A673 (cell line): ENCODE data around the gene SLC27A1. TPM values are rescaled to one million over a fixed set of nuclear protein-coding genes. Genes with fewer than 3 reads are reported as not detected.
"Not testable (repeated sequence)": the region's sequence is repeated elsewhere in the genome, so short reads cannot be mapped to it uniquely, and the experiment has no call there.

Source experiments
- BruUV-seq: library from RNA; stranded (reverse); fragments of 400-500 nt; replicated peaks from 2 replicates; lab custom pipeline; 2021; lab: Mats Ljungman, UMichigan
- CTCF ChIA-PET: fragments of 300-600 bp; sonication (Branson Sonifier 250); formaldehyde crosslinking; loops from one replicate; lab custom pipeline; 2022; ENCODE audit warnings: antibody characterized with exemption; lab: Charles Lee
- POLR2A ChIA-PET: fragments of 300-600 bp; sonication (Branson Sonifier 250); formaldehyde crosslinking; loops from one replicate; lab custom pipeline; 2022; ENCODE audit warnings: antibody characterized with exemption; ENCODE audit not compliant: low non-redundant PET; lab: Charles Lee
- DNase-seq: peaks from one replicate; pipeline ENCODE4 v3.0.0-alpha.2; 2015; ENCODE audit warnings: low spot score
- H3K27ac ChIP-seq: fragments of 200-600 bp; sonication (generic); 2 replicates; pipeline ENCODE4 v1.5.1; 2016; ENCODE audit warnings: mixed run types, low read depth, mild to moderate bottlenecking, mixed read lengths, antibody characterized with exemption, low read length; ENCODE audit not compliant: poor library complexity, severe bottlenecking
- H3K27me3 ChIP-seq: fragments of 200-600 bp; sonication (generic); replicated peaks from 2 replicates; pipeline ENCODE4 v1.6.1; 2017; ENCODE audit warnings: mixed run types, low read depth, mild to moderate bottlenecking, mixed read lengths, antibody characterized with exemption, low read length; ENCODE audit not compliant: insufficient read depth, poor library complexity
- H3K36me3 ChIP-seq: fragments of 200-600 bp; sonication (generic); 2 replicates; pipeline ENCODE4 v1.6.1; 2016; ENCODE audit warnings: mixed run types, mild to moderate bottlenecking, mixed read lengths, antibody characterized with exemption, low read length; ENCODE audit not compliant: insufficient read depth, poor library complexity, severe bottlenecking
- H3K4me1 ChIP-seq: fragments of 200-600 bp; sonication (generic); 2 replicates; pipeline ENCODE4 v1.6.1; 2017; ENCODE audit warnings: mixed run types, mild to moderate bottlenecking, mixed read lengths, antibody characterized with exemption, low read length; ENCODE audit not compliant: insufficient read depth, poor library complexity, severe bottlenecking
- H3K4me3 ChIP-seq: fragments of 200-600 bp; sonication (generic); 2 replicates; pipeline ENCODE4 v1.5.1; 2016; ENCODE audit warnings: low read depth, mixed run types, mild to moderate bottlenecking, mixed read lengths, low read length; ENCODE audit not compliant: poor library complexity, severe bottlenecking
- H3K9me3 ChIP-seq: fragments of 200-600 bp; sonication (generic); 2 replicates; pipeline ENCODE4 v1.6.1; 2016; ENCODE audit warnings: mixed run types, low read depth, mild to moderate bottlenecking, mixed read lengths, antibody characterized with exemption, low read length; ENCODE audit not compliant: poor library complexity, severe bottlenecking
- EZH2 ChIP-seq: fragments of 200-600 bp; sonication (generic); IDR thresholded peaks from 2 replicates; pipeline ENCODE4 v1.6.1; 2017; ENCODE audit warnings: borderline replicate concordance, low read depth, mild to moderate bottlenecking, mixed read lengths, antibody characterized with exemption, low read length; ENCODE audit not compliant: poor library complexity, severe bottlenecking
- intact Hi-C: fragments of 100-400 bp; cut with micrococcal nuclease; formaldehyde crosslinking; loops from one replicate; pipeline ENCODE4 v1.10.0; 2022; ENCODE audit not compliant: unreplicated experiment
- total RNA-seq: library from RNA; stranded (reverse); gene quantifications from 2 replicates; pipeline ENCODE4 v1.2.3, GENCODE V29; 2021
- TF ChIP-seq, protein P1 (sequence below): fragments of 300-800, 200-600 bp; sonication (generic); conservative IDR thresholded peaks from 2 replicates; pipeline ENCODE4 v1.5.1; 2017; ENCODE audit warnings: low read depth, mild to moderate bottlenecking, antibody characterized with exemption, low read length, moderate library complexity, mixed read lengths

Gene SLC27A1
- total RNA-seq, 1 experiment from 2014 or later, result 3.0 TPM

- H3K9me3 ChIP-seq, result no peaks in the 10 kb centered on the region
- intact Hi-C loops, result no loop called here
- ChIA-PET POLR2A (no interaction called here), CTCF (interaction anchor here (0.5 to 0.9 kb wide), 3 partner anchors 13 to 286 kb away, joined by 3 to 4 read pairs (median 4); no protein-coding TSS in a partner anchor)
- H3K36me3 ChIP-seq, result peaks cover 6% of the 10 kb centered on the region
- H3K4me3 ChIP-seq, result no peak overlapping the region
- no TSS peak for BruUV-seq
- no peak for DNase-seq
- no peak overlapping the region for H3K27ac ChIP-seq
- no peaks in the 10 kb centered on the region for H3K27me3 ChIP-seq
- no peak for TF ChIP-seq EZH2
- H3K4me1 ChIP-seq, result peaks cover 14% of the 10 kb centered on the region
These were observed 26.9 kb downstream of the SLC27A1 start for GRCh38 chr19:17497149-17497798.

- DNase-seq, CTCF ChIA-PET, H3K4me3 ChIP-seq, POLR2A ChIA-PET, H3K27me3 ChIP-seq, H3K9me3 ChIP-seq, intact Hi-C loops, BruUV-seq, H3K27ac ChIP-seq, H3K36me3 ChIP-seq: not testable (repeated sequence)
- H3K4me1 ChIP-seq, result peaks cover 14% of the 10 kb centered on the region
These were observed 28.7 kb downstream of the SLC27A1 start for GRCh38 chr19:17499025-17499424.

DNA sequence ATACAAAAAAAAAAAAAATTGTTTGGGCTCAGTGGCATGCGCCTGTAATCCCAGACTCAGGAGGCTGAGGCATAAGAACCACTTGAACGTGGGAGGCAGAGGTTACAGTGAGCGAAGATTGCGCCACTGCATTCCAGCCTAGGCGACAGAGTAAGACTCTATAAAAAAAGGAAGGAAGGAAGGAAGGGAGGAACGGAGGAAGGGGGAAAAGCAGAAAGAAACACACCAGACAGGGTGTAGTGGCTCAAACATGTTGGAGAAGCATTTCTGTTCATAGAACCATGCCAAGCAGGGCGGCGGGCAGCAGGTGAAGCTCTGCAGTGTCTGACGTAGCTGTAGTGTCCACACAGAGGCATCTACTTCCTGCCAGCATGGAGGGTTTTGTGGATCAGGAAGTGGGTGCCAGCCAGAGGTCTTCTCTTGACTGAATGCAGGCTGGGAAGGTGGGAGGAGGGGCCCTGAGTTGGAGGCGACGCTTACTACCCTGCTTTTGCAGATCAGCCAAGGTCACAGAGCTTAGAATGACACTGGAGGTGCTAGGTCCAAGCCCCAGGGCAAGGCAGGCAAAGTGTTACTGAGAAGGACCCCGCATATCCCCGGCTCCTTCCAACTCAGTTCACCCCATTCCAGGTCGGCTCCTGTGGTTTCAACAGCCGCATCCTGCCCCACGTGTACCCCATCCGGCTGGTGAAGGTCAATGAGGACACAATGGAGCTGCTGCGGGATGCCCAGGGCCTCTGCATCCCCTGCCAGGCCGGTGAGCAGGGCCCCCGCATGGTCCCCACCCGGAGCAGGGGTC is 29.5 kb downstream of the SLC27A1 start:
- ChIA-PET CTCF (no interaction called here), POLR2A (no interaction called here)
- intact Hi-C loops, result no loop called here
- H3K9me3 ChIP-seq, result no peaks in the 10 kb centered on the region
- H3K27me3 ChIP-seq, result no peaks in the 10 kb centered on the region
- BruUV-seq, result no TSS peak
- H3K4me3 ChIP-seq, result no peak overlapping the region
- peaks cover 14% of the 10 kb centered on the region for H3K4me1 ChIP-seq
- peaks cover 6% of the 10 kb centered on the region for H3K36me3 ChIP-seq
- TF ChIP-seq EZH2, result no peak
- TF ChIP-seq, protein P1, sequence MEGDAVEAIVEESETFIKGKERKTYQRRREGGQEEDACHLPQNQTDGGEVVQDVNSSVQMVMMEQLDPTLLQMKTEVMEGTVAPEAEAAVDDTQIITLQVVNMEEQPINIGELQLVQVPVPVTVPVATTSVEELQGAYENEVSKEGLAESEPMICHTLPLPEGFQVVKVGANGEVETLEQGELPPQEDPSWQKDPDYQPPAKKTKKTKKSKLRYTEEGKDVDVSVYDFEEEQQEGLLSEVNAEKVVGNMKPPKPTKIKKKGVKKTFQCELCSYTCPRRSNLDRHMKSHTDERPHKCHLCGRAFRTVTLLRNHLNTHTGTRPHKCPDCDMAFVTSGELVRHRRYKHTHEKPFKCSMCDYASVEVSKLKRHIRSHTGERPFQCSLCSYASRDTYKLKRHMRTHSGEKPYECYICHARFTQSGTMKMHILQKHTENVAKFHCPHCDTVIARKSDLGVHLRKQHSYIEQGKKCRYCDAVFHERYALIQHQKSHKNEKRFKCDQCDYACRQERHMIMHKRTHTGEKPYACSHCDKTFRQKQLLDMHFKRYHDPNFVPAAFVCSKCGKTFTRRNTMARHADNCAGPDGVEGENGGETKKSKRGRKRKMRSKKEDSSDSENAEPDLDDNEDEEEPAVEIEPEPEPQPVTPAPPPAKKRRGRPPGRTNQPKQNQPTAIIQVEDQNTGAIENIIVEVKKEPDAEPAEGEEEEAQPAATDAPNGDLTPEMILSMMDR, result no peak
- peak overlapping the region; percentile 69 for H3K27ac ChIP-seq
- DNase-seq, result peak; percentile 55

DNA sequence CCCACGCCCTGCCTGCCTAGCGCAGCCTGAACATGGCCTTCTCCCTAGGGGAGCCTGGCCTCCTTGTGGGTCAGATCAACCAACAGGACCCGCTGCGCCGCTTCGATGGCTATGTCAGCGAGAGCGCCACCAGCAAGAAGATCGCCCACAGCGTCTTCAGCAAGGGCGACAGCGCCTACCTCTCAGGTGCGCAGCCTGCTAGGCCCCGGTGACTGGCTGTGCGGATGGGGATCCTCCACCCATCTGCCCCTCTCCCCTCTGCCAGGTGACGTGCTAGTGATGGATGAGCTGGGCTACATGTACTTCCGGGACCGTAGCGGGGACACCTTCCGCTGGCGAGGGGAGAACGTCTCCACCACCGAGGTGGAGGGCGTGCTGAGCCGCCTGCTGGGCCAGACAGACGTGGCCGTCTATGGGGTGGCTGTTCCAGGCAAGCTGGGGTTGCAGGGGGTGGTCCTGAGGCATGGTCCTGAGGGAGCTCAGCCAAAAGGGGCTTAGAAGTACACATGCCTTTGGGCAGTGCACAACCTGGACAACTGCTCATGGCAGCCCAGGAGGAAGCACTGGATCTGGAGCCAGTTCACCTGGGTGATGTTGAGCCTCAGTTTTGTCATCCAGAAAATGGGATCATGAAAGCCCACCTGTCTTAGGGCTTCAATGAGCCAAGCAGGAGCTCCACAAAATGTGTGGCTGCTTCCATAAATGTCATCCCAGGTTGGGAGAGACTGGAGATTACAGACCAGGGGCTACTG is 30.3 kb downstream of the SLC27A1 start:
- H3K9me3 ChIP-seq, result no peaks in the 10 kb centered on the region
- DNase-seq, result no peak
- H3K27me3 ChIP-seq, result no peaks in the 10 kb centered on the region
- no TSS peak for BruUV-seq
- H3K4me3 ChIP-seq, result no peak overlapping the region
- CTCF ChIA-PET, result no interaction called here
- POLR2A ChIA-PET, result no interaction called here
- H3K36me3 ChIP-seq, result peaks cover 6% of the 10 kb centered on the region
- intact Hi-C loops, result no loop called here
- no peak for TF ChIP-seq EZH2
- TF ChIP-seq, protein P1, result no peak
- peaks cover 14% of the 10 kb centered on the region for H3K4me1 ChIP-seq
- H3K27ac ChIP-seq, result peak overlapping the region; percentile 69
